Vagina (tissue), 2 donors: ENCODE measurements around the gene NUP62. TPM values are rescaled to one million over a fixed set of nuclear protein-coding genes. Genes with fewer than 3 reads are reported as not detected.

ENCODE experiments used
- DNase-seq, 2 donors: peaks; one replicate each; pipeline ENCODE4 v3.0.0-alpha.2; 2017; ENCODE audit errors: extremely low spot score in 2 of 2
- H3K27ac ChIP-seq: fragments of 200-600 bp; sonication (generic); one replicate; pipeline ENCODE4 v1.5.1; 2019
- H3K27me3 ChIP-seq: fragments of 200-600 bp; sonication (generic); one replicate; pipeline ENCODE4 v1.5.1; 2019
- H3K36me3 ChIP-seq, 2 donors: fragments of 200-600 bp; sonication (generic); one replicate each; pipeline ENCODE4 v1.5.1; 2017 to 2019
- H3K4me1 ChIP-seq: fragments of 200-600 bp; sonication (generic); one replicate; pipeline ENCODE4 v1.5.1; 2019
- H3K4me3 ChIP-seq, 2 donors: fragments of 200-600 bp; sonication (generic); 1 replicate in 1 of 2; 2 replicates in 1 of 2; pipeline ENCODE4 v1.5.1; 2016 to 2019
- H3K9me3 ChIP-seq: fragments of 200-600 bp; sonication (generic); one replicate; pipeline ENCODE4 v1.5.1; 2019
- POLR2A ChIP-seq, 2 donors: fragments of 450-650 bp; IDR thresholded peaks; one replicate each; pipeline ENCODE4 v1.6.1; 2017; ENCODE audit warnings: antibody characterized with exemption in 2 of 2, mild to moderate bottlenecking in 2 of 2, moderate library complexity in 2 of 2
- POLR2AphosphoS5 ChIP-seq, 2 donors: sonication (generic); formaldehyde crosslinking; IDR thresholded peaks; one replicate each; pipeline ENCODE4 v1.9.0; 2017; ENCODE audit warnings: antibody characterized with exemption in 2 of 2, mild to moderate bottlenecking in 2 of 2, low read depth in 1 of 2; ENCODE audit not compliant: insufficient read depth in 1 of 2
- intact Hi-C: fragments of 100-400 bp; cut with DNase I; formaldehyde crosslinking; loops from one replicate; pipeline ENCODE4 v1.15.1; 2023
- total RNA-seq: library from RNA; depleted of rRNA; stranded (reverse); fragments of >200 nt; gene quantifications from one replicate; pipeline ENCODE4 v1.2.3, GENCODE V29; 2016
- TF ChIP-seq, protein P1 (sequence below), 3 experiments: fragments of 450-650 bp in 2 of 3; fragments of 200-600 bp in 1 of 3; sonication (generic) in 1 of 3; IDR thresholded peaks; one replicate each; pipeline ENCODE4 v1.5.1; 2017 to 2019; ENCODE audit warnings: antibody characterized with exemption in 3 of 3, mild to moderate bottlenecking in 2 of 3, moderate library complexity in 2 of 3

Gene NUP62
- total RNA-seq, 1 donor from 2014 or later: 38.5 TPM

DNA sequence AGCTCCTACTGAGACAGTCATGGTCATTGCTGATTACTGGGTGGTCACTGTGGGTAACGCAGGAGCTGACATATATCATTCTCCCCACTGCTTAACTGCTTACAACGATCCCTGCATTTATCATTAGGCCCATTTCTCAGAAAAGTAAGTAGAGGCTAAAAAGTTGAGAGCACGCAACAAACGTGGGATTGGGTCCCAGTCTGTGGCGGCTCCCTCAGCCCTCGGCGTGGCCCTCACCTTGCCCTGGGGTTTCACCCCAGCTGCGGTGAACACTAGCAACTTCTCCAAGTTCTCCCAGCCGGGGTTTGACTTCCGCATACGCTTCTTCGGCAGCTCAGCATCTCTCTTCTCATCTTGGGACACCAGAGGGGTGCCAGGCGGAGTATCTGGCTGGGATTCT lies 64.4 kb downstream of the NUP62 start:
- TF ChIP-seq POLR2AphosphoS5 (IDR thresholded peaks at IDR 0.05; ENCODE audit: insufficient read depth in 1 of 2, low read depth in 1 of 2) (no peak), POLR2A (IDR thresholded peaks at IDR 0.05) (no peak)
- TF ChIP-seq, protein P1, sequence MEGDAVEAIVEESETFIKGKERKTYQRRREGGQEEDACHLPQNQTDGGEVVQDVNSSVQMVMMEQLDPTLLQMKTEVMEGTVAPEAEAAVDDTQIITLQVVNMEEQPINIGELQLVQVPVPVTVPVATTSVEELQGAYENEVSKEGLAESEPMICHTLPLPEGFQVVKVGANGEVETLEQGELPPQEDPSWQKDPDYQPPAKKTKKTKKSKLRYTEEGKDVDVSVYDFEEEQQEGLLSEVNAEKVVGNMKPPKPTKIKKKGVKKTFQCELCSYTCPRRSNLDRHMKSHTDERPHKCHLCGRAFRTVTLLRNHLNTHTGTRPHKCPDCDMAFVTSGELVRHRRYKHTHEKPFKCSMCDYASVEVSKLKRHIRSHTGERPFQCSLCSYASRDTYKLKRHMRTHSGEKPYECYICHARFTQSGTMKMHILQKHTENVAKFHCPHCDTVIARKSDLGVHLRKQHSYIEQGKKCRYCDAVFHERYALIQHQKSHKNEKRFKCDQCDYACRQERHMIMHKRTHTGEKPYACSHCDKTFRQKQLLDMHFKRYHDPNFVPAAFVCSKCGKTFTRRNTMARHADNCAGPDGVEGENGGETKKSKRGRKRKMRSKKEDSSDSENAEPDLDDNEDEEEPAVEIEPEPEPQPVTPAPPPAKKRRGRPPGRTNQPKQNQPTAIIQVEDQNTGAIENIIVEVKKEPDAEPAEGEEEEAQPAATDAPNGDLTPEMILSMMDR (IDR thresholded peaks at IDR 0.05): no peak
- Histone ChIP-seq H3K4me1 (peaks cover 49% of the 10 kb centered on the region), H3K4me3 (no peak overlapping the region), H3K36me3 (peaks cover 0 to 34% of the 10 kb centered on the region in 2 donors), H3K9me3 (no peaks in the 10 kb centered on the region), H3K27me3 (no peaks in the 10 kb centered on the region), H3K27ac (no peak overlapping the region)
- intact Hi-C loops: loop anchor here (5.0 kb wide), 1 partner anchor 48 kb away; the partner anchor contains the start of gene MED25
- no peak for DNase-seq

DNA sequence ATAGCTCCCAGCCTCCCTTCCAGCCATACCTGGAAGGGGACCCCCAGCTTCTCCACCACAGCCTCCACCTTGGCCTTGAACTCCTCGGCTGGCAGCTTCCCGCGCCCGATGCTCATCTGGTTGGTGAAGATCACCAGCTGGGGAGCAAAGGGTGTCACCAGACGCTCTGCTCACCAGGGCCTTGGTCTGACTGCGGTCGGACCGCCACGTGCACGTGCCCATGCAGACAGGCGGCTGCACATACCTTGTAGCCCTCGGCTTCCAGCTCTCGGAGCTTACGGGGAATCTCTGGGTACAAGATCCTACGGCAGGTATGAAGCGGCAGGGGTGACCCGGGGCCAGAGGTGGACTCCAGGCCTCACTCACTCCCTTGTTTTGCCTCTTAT lies 65.4 kb downstream of the NUP62 start:
- Histone ChIP-seq H3K27me3 (no peaks in the 10 kb centered on the region), H3K4me3 (no peak overlapping the region), H3K4me1 (peaks cover 45% of the 10 kb centered on the region), H3K36me3 (peaks cover 0 to 34% of the 10 kb centered on the region in 2 donors), H3K27ac (no peak overlapping the region), H3K9me3 (no peaks in the 10 kb centered on the region)
- TF ChIP-seq, protein P1 (IDR thresholded peaks at IDR 0.05): no peak
- TF ChIP-seq POLR2A (IDR thresholded peaks at IDR 0.05) (no peak), POLR2AphosphoS5 (IDR thresholded peaks at IDR 0.05; ENCODE audit: insufficient read depth in 1 of 2, low read depth in 1 of 2) (no peak)
- DNase-seq: no peak
- intact Hi-C loops: loop anchor here (5.0 kb wide), 1 partner anchor 47 kb away; the partner anchor contains the start of gene MED25

GRCh38 chr19:49863254-49863934 lies 65.9 kb downstream of the NUP62 start:
- Histone ChIP-seq H3K9me3 (no peaks in the 10 kb centered on the region), H3K36me3 (peaks cover 0 to 34% of the 10 kb centered on the region in 2 donors), H3K4me3 (no peak overlapping the region), H3K27me3 (no peaks in the 10 kb centered on the region), H3K27ac (no peak overlapping the region), H3K4me1 (peaks cover 40% of the 10 kb centered on the region)
- intact Hi-C loops: loop anchor here (5.0 kb wide), 1 partner anchor 46 kb away; the partner anchor contains the start of gene MED25
- no peak for DNase-seq
- TF ChIP-seq POLR2A (IDR thresholded peaks at IDR 0.05) (no peak), POLR2AphosphoS5 (IDR thresholded peaks at IDR 0.05; ENCODE audit: insufficient read depth in 1 of 2, low read depth in 1 of 2) (no peak)
- TF ChIP-seq, protein P1 (IDR thresholded peaks at IDR 0.05): no peak

GRCh38 chr19:49862391-49863253 lies 66.7 kb downstream of the NUP62 start:
- Histone ChIP-seq H3K36me3 (peaks cover 0 to 42% of the 10 kb centered on the region in 2 donors), H3K4me3 (no peak overlapping the region), H3K9me3 (no peaks in the 10 kb centered on the region), H3K4me1 (peaks cover 32% of the 10 kb centered on the region), H3K27me3 (no peaks in the 10 kb centered on the region), H3K27ac (no peak overlapping the region)
- DNase-seq: no peak
- TF ChIP-seq POLR2A (IDR thresholded peaks at IDR 0.05) (no peak), POLR2AphosphoS5 (IDR thresholded peaks at IDR 0.05; ENCODE audit: insufficient read depth in 1 of 2, low read depth in 1 of 2) (no peak)
- TF ChIP-seq, protein P1 (IDR thresholded peaks at IDR 0.05): no peak
- intact Hi-C loops: loop anchor here (5.0 kb wide), 1 partner anchor 45 kb away; the partner anchor contains the start of gene MED25
